H9 (cell line): ENCODE data around the gene STK26. TPM values are rescaled to one million over a fixed set of nuclear protein-coding genes. Genes with fewer than 3 reads are reported as not detected.

Experiments used
- DNase-seq: peaks from one replicate; pipeline ENCODE4 v3.0.0-alpha.2; 2017
- H2AFZ ChIP-seq: one replicate; pipeline ENCODE4 v1.6.1; 2013; ENCODE audit warnings: mild to moderate bottlenecking, low read length, control low read depth, moderate library complexity
- H2AK5ac ChIP-seq: 2 replicates; pipeline ENCODE4 v1.6.1; 2013; ENCODE audit warnings: low read length, control low read depth, mixed read lengths; ENCODE audit not compliant: insufficient read length
- H2BK120ac ChIP-seq: one replicate; pipeline ENCODE4 v1.6.1; 2013; ENCODE audit warnings: low read depth, mild to moderate bottlenecking, low read length, control low read depth, inconsistent platforms; ENCODE audit not compliant: poor library complexity, severe bottlenecking
- H2BK12ac ChIP-seq: 2 replicates; pipeline ENCODE4 v1.6.1; 2013; ENCODE audit warnings: low read length, control low read depth, mixed read lengths, low read depth; ENCODE audit not compliant: insufficient read length
- H2BK15ac ChIP-seq: 2 replicates; pipeline ENCODE4 v1.6.1; 2013; ENCODE audit warnings: low read depth, low read length, control low read depth
- H2BK20ac ChIP-seq: one replicate; pipeline ENCODE4 v1.6.1; 2013; ENCODE audit warnings: low read depth, mild to moderate bottlenecking, low read length, control low read depth, inconsistent platforms; ENCODE audit not compliant: poor library complexity, severe bottlenecking
- H2BK5ac ChIP-seq: 2 replicates; pipeline ENCODE4 v1.6.1; 2013; ENCODE audit warnings: low read length, control low read depth, mixed read lengths; ENCODE audit not compliant: insufficient read length
- H3K14ac ChIP-seq: 2 replicates; pipeline ENCODE4 v1.6.1; 2013; ENCODE audit warnings: low read length, control low read depth; ENCODE audit not compliant: insufficient read depth
- H3K18ac ChIP-seq: 2 replicates; pipeline ENCODE4 v1.6.1; 2013; ENCODE audit warnings: low read depth, mild to moderate bottlenecking, mixed read lengths, low read length, control low read depth; ENCODE audit not compliant: insufficient read length
- H3K23ac ChIP-seq: 2 replicates; pipeline ENCODE4 v1.6.1; 2013; ENCODE audit warnings: low read length, control low read depth, mixed read lengths, low read depth; ENCODE audit not compliant: insufficient read length
- H3K23me2 ChIP-seq: 2 replicates; pipeline ENCODE4 v1.6.1; 2013; ENCODE audit warnings: low read depth, mild to moderate bottlenecking, mixed read lengths, low read length, control low read depth; ENCODE audit not compliant: insufficient read length, poor library complexity, severe bottlenecking
- H3K27ac ChIP-seq: 2 replicates; pipeline ENCODE4 v1.5.1; 2013; ENCODE audit warnings: low read length, control low read depth, mixed read lengths, low read depth; ENCODE audit not compliant: insufficient read length
- H3K27me3 ChIP-seq: 2 replicates; pipeline ENCODE4 v1.6.1; 2013; ENCODE audit warnings: low read length, control low read depth, inconsistent platforms; ENCODE audit not compliant: insufficient read depth
- H3K4ac ChIP-seq: 2 replicates; pipeline ENCODE4 v1.6.1; 2013; ENCODE audit warnings: low read depth, mild to moderate bottlenecking, control low read depth, inconsistent platforms, low read length, moderate library complexity
- H3K4me1 ChIP-seq: 2 replicates; pipeline ENCODE4 v1.6.1; 2013; ENCODE audit warnings: low read length, control low read depth, inconsistent platforms; ENCODE audit not compliant: insufficient read depth
- H3K4me2 ChIP-seq: 2 replicates; pipeline ENCODE4 v1.6.1; 2013; ENCODE audit warnings: low read length, control low read depth, mixed read lengths; ENCODE audit not compliant: insufficient read length, insufficient read depth
- H3K56ac ChIP-seq: 2 replicates; pipeline ENCODE4 v1.6.1; 2013; ENCODE audit warnings: low read depth, mild to moderate bottlenecking, mixed read lengths, low read length, control low read depth; ENCODE audit not compliant: insufficient read length
- H3K79me1 ChIP-seq: 2 replicates; pipeline ENCODE4 v1.6.1; 2013; ENCODE audit warnings: low read depth, mild to moderate bottlenecking, moderate library complexity, low read length, control low read depth, inconsistent platforms; ENCODE audit not compliant: insufficient read depth, poor library complexity, severe bottlenecking
- H3K79me2 ChIP-seq: 2 replicates; pipeline ENCODE4 v1.6.1; 2013; ENCODE audit warnings: low read length, control low read depth, inconsistent platforms; ENCODE audit not compliant: insufficient read depth
- H3K9ac ChIP-seq: 2 replicates; pipeline ENCODE4 v1.6.1; 2013; ENCODE audit warnings: low read length, control low read depth, mixed read lengths; ENCODE audit not compliant: insufficient read length; ENCODE audit errors: extremely low read depth
- H3K9me3 ChIP-seq: one replicate; pipeline ENCODE4 v1.6.1; 2013; ENCODE audit warnings: low read depth, low read length, inconsistent platforms; ENCODE audit not compliant: control insufficient read depth
- H3T11ph ChIP-seq: one replicate; pipeline ENCODE4 v1.6.1; 2013; ENCODE audit warnings: mild to moderate bottlenecking, low read length, control low read depth, inconsistent platforms
- H4K20me1 ChIP-seq: one replicate; pipeline ENCODE4 v1.6.1; 2013; ENCODE audit not compliant: control insufficient read depth, insufficient read length, insufficient read depth
- H4K5ac ChIP-seq: 2 replicates; pipeline ENCODE4 v1.6.1; 2013; ENCODE audit warnings: low read depth, mild to moderate bottlenecking, mixed read lengths, low read length, control low read depth; ENCODE audit not compliant: insufficient read length
- H4K8ac ChIP-seq: replicated peaks from 2 replicates; pipeline ENCODE4 v1.6.1; 2013; ENCODE audit warnings: low read length, control low read depth, mixed read lengths, low read depth; ENCODE audit not compliant: insufficient read length
- H4K91ac ChIP-seq: 2 replicates; pipeline ENCODE4 v1.6.1; 2013; ENCODE audit warnings: low read depth, mild to moderate bottlenecking, moderate library complexity, mixed read lengths, low read length, control low read depth; ENCODE audit not compliant: insufficient read length
- H3K27ac Mint-ChIP-seq, 3 experiments: 2 replicates in 2 of 3; 3 replicates in 1 of 3; pipeline ENCODE4 v1.8.0; 2020 to 2021; ENCODE audit warnings: mixed read lengths in 3 of 3, mild to moderate bottlenecking in 1 of 3, moderate library complexity in 1 of 3
- H3K27me3 Mint-ChIP-seq: 2 replicates; pipeline ENCODE4 v1.8.0; 2021; ENCODE audit warnings: low read depth, mild to moderate bottlenecking, moderate library complexity, mixed read lengths
- H3K36me3 Mint-ChIP-seq, 3 experiments: 2 replicates in 2 of 3; 3 replicates in 1 of 3; pipeline ENCODE4 v1.8.0; 2020 to 2021; ENCODE audit warnings: low read depth in 3 of 3, mixed read lengths in 3 of 3; ENCODE audit not compliant: insufficient read depth in 1 of 3
- H3K4me1 Mint-ChIP-seq, 2 experiments: 2 replicates each; pipeline ENCODE4 v1.8.0; 2020; ENCODE audit warnings: mixed read lengths in 2 of 2
- H3K4me3 Mint-ChIP-seq, 2 experiments: 2 replicates in 1 of 2; 3 replicates in 1 of 2; pipeline ENCODE4 v1.8.0; 2020 to 2021; ENCODE audit warnings: mild to moderate bottlenecking in 2 of 2, mixed read lengths in 2 of 2, moderate library complexity in 1 of 2
- H3K9me3 Mint-ChIP-seq, 2 experiments: 2 replicates in 1 of 2; 3 replicates in 1 of 2; pipeline ENCODE4 v1.8.0; 2020; ENCODE audit warnings: mild to moderate bottlenecking in 2 of 2, mixed read lengths in 2 of 2, moderate library complexity in 1 of 2
- WGBS: extraction: QIAGEN DNeasy Blood & Tissue Kit; methylation state at CpG from one replicate; pipeline ENCODE4 v1.1.7; 2013; ENCODE audit warnings: missing lambda C conversion rate, low lambda C conversion rate, mixed read lengths; ENCODE audit not compliant: insufficient read length; ENCODE audit errors: extremely low coverage; 5-methylcytosine and 5-hydroxymethylcytosine counted together
- total RNA-seq: library from RNA; stranded (reverse); gene quantifications from 2 replicates; pipeline ENCODE4 v1.2.1, GENCODE V29; 2021
- TF ChIP-seq, protein P1 (sequence below): fragments of 200-600 bp; sonication (generic); conservative IDR thresholded peaks from 3 replicates; pipeline ENCODE4 v1.8.0; 2021; ENCODE audit warnings: antibody characterized with exemption, mild to moderate bottlenecking

The STK26 gene
- total RNA-seq, 1 experiment from 2014 or later = 99.2 TPM

DNA sequence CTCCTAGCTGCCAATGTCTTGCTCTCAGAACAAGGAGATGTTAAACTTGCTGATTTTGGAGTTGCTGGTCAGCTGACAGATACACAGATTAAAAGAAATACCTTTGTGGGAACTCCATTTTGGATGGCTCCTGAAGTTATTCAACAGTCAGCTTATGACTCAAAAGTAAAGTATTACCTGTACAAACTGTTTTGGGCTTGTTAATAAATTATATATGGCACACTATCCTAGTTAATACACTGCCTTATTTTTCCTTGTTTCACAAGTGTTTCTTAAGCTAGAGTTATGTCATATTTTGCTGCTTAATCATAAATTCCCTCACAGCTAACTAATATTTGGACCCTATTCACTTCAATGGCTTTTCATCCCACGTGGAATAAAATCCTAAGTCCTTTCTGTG is 45.3 kb downstream of the STK26 start:
- Histone ChIP-seq H3K4ac (no peak overlapping the region), H2AK5ac (no peak overlapping the region), H4K91ac (no peak overlapping the region), H2AFZ (no peak overlapping the region), H4K5ac (no peak overlapping the region), H3K27me3 (no peaks in the 10 kb centered on the region), H4K8ac (no peak overlapping the region), H3K4me2 (no peak overlapping the region), H3K79me2 (no peaks in the 10 kb centered on the region), H2BK15ac (no peak overlapping the region), H3K27ac (no peak overlapping the region), H3K23me2 (no peaks in the 10 kb centered on the region), H3T11ph (no peak overlapping the region), H4K20me1 (no peaks in the 10 kb centered on the region), H2BK20ac (no peak overlapping the region), H3K4me1 (no peaks in the 10 kb centered on the region), H2BK5ac (no peak overlapping the region), H3K14ac (no peak overlapping the region), H3K9me3 (no peaks in the 10 kb centered on the region), H3K18ac (no peak overlapping the region), H3K9ac (no peak overlapping the region), H2BK120ac (no peak overlapping the region), H3K79me1 (no peaks in the 10 kb centered on the region), H3K23ac (no peak overlapping the region), H3K56ac (no peak overlapping the region), H2BK12ac (no peak overlapping the region)
- no CpG with 5 or more reads among the region's 1 CpG for WGBS
- Mint-ChIP-seq H3K27me3 (no peaks in the 10 kb centered on the region), H3K9me3 (no peaks in the 10 kb centered on the region), H3K36me3 (peaks cover 13 to 48% (median 36%) of the 10 kb centered on the region in 3 experiments; a peak in 6 of 7 replicates), H3K4me1 (no peaks in the 10 kb centered on the region), H3K27ac (no peak overlapping the region), H3K4me3 (no peak overlapping the region)
- no peak for DNase-seq
- TF ChIP-seq, protein P1, sequence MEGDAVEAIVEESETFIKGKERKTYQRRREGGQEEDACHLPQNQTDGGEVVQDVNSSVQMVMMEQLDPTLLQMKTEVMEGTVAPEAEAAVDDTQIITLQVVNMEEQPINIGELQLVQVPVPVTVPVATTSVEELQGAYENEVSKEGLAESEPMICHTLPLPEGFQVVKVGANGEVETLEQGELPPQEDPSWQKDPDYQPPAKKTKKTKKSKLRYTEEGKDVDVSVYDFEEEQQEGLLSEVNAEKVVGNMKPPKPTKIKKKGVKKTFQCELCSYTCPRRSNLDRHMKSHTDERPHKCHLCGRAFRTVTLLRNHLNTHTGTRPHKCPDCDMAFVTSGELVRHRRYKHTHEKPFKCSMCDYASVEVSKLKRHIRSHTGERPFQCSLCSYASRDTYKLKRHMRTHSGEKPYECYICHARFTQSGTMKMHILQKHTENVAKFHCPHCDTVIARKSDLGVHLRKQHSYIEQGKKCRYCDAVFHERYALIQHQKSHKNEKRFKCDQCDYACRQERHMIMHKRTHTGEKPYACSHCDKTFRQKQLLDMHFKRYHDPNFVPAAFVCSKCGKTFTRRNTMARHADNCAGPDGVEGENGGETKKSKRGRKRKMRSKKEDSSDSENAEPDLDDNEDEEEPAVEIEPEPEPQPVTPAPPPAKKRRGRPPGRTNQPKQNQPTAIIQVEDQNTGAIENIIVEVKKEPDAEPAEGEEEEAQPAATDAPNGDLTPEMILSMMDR = no peak
